Adrenal gland (tissue), 5 donors: Measurements from ENCODE around the gene UBXN6.

ENCODE experiments used
- POLR2A ChIP-seq, 2 donors: fragments of 450-650 bp; IDR thresholded peaks; one replicate each; pipeline ENCODE4 v1.6.1; 2017; ENCODE audit warnings: antibody characterized with exemption in 2 of 2, mild to moderate bottlenecking in 2 of 2, moderate library complexity in 1 of 2
- TF ChIP-seq, protein P1 (sequence below), 6 experiments: fragments of 450-650 bp in 4 of 6; fragments of 200-600 bp in 2 of 6; sonication (generic) in 1 of 6; IDR thresholded peaks; 1 replicate in 5 of 6; 2 replicates in 1 of 6; pipeline versions ENCODE4 v1.5.1 to v1.8.0; 2016 to 2021; ENCODE audit warnings: antibody characterized with exemption in 6 of 6, mild to moderate bottlenecking in 2 of 6, moderate library complexity in 1 of 6
- donor health status: DM: no; HTN: no; CAD: no.

DNA sequence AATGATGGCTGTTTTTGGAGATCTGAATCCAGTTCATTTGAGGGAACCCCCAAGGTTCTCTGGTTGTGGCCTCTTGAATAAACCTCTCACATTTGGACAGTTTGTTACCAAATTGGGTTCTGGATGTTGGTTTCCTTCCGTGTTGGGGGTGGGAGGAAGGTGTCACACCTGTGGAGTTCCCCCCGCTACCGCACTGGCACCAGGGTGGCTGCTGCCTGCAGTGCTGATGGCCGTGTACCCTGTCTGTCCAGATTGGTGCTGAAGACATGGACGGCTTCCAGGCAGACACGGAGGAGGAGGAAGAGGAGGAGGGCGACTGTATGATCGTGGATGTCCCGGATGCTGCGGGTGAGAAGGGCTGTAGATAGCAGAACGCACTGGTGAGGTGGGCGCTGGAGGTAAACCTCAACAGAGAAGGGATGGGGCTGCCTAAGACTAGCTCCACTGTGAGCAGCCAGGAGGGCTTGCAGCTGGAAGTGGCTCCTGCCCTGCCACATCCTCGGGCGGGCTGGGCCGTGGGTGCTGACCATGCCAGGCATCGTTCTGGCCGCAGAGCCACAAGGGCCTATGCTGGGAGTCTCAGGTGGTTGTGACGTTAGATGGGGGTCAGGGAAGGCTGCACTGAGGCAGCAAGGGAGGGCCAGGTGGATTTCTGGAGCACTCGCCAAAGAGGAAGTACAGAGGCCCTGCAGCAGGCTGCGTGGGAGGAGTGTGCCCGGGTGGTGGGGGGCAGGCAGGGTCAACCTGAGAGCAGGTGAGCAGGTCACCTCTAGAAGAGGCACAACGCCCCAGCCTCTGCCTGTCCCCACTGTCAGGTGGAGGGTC, 15.4 kb downstream of the UBXN6 start:
- TF ChIP-seq, protein P1, sequence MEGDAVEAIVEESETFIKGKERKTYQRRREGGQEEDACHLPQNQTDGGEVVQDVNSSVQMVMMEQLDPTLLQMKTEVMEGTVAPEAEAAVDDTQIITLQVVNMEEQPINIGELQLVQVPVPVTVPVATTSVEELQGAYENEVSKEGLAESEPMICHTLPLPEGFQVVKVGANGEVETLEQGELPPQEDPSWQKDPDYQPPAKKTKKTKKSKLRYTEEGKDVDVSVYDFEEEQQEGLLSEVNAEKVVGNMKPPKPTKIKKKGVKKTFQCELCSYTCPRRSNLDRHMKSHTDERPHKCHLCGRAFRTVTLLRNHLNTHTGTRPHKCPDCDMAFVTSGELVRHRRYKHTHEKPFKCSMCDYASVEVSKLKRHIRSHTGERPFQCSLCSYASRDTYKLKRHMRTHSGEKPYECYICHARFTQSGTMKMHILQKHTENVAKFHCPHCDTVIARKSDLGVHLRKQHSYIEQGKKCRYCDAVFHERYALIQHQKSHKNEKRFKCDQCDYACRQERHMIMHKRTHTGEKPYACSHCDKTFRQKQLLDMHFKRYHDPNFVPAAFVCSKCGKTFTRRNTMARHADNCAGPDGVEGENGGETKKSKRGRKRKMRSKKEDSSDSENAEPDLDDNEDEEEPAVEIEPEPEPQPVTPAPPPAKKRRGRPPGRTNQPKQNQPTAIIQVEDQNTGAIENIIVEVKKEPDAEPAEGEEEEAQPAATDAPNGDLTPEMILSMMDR (IDR thresholded peaks at IDR 0.05) = no peak
- TF ChIP-seq POLR2A (IDR thresholded peaks at IDR 0.05) = no peak
